ENCODE data around the gene SHKBP1.

GRCh38 chr19:40604647-40605215 is 28.1 kb downstream of the SHKBP1 start:
- TF ChIP-seq POLR2A (IDR thresholded peaks at IDR 0.05) (no peak), CTCF (IDR thresholded peaks at IDR 0.05) (no peak)

Measured in testis (tissue), 2 donors.